Measurements from ENCODE around the gene ZSCAN12.
"Not testable (repeated sequence)": the region's sequence is repeated elsewhere in the genome, so short reads cannot be mapped to it uniquely, and the experiment has no call there.

The ZSCAN12 gene

GRCh38 chr6:28408076-28408802 is 8.7 kb upstream of the ZSCAN12 start:
- H3K4me3 Mint-ChIP-seq, result no peak overlapping the region
- H3K9me3 Mint-ChIP-seq, result no peaks in the 10 kb centered on the region
- H3K36me3 Mint-ChIP-seq, result peaks cover 2% of the 10 kb centered on the region
- H3K4me1 Mint-ChIP-seq, result no peaks in the 10 kb centered on the region
- peaks cover 21% of the 10 kb centered on the region for H3K27me3 Mint-ChIP-seq
- no peak overlapping the region for H3K27ac Mint-ChIP-seq

DNA sequence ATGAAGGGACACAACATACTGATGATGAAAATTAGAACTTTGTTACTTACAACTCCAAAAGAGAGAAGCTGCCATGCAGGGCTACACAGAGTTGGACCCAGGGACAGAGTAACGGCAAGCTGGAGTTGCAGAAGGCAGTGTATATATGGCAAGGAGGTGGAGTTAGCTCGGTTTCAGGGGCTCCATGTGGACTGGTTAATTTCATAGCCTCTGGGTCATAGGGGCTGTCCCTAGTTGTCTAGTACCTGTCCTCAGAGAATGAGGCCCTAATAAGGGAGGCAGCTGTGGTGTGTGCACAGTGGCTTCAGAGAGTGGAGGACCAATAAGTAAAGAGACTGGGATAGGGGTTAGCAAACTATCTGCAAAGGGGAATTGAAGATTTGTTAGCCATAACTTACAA is 7.9 kb upstream of the ZSCAN12 start:
- Mint-ChIP-seq H3K4me3 (no peak overlapping the region), H3K4me1 (no peaks in the 10 kb centered on the region), H3K36me3 (peaks cover 2% of the 10 kb centered on the region), H3K27ac (no peak overlapping the region), H3K27me3 (peaks cover 23% of the 10 kb centered on the region), H3K9me3 (no peaks in the 10 kb centered on the region)

DNA sequence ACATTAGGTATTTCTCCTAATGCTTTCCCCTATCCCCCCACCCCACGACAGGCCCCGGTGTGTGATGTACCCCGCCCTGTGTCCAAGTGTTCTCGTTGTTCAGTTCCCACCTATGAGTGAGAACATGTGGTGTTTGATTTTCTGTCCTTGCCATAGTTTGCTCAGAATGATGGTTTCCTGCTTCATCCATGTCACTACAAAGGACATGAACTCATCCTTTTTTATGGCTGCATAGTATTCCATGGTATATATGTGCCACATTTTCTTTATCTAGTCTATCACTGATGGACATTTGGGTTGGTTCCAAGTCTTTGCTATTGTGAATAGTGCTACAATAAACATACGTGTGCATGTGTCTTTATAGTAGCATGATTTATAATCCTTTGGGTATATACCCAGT is 4.4 kb upstream of the ZSCAN12 start:
- not testable (repeated sequence) for H3K4me3 Mint-ChIP-seq, H3K36me3 Mint-ChIP-seq, H3K9me3 Mint-ChIP-seq, H3K27ac Mint-ChIP-seq, H3K4me1 Mint-ChIP-seq
- peaks cover 17% of the 10 kb centered on the region for H3K27me3 Mint-ChIP-seq

DNA sequence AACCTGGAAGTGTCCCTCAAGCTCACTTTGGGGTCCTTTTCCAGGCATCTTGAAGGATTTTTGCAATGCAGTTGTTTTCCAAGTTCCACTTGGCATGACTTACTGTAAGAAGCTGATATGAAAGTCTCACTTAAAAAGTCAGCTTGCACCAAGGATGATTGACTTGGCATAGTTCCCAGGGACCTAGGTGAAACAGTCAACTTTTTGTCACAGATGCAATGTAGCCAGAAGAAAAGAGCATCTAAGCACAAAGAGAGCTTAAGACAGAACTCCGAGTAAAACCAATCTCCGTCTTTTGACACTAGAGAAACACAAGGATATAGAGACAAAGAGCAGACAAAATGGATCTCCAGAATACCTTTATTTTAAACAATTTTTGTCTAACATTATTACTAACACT is 2.6 kb upstream of the ZSCAN12 start:
- H3K36me3 Mint-ChIP-seq, result peaks cover 11% of the 10 kb centered on the region
- no peak overlapping the region for H3K4me3 Mint-ChIP-seq
- peak overlapping the region; percentile 31 for H3K27ac Mint-ChIP-seq
- H3K27me3 Mint-ChIP-seq, result peaks cover 17% of the 10 kb centered on the region
- H3K4me1 Mint-ChIP-seq, result peaks cover 22% of the 10 kb centered on the region
- H3K9me3 Mint-ChIP-seq, result peaks cover 8% of the 10 kb centered on the region

GRCh38 chr6:28401172-28401571 is 1.6 kb upstream of the ZSCAN12 start:
- Mint-ChIP-seq H3K4me1 (peaks cover 32% of the 10 kb centered on the region), H3K27me3 (peaks cover 15% of the 10 kb centered on the region), H3K36me3 (peaks cover 18% of the 10 kb centered on the region), H3K9me3 (peaks cover 8% of the 10 kb centered on the region), H3K27ac (no peak overlapping the region), H3K4me3 (peak overlapping the region; percentile 36)

- Mint-ChIP-seq H3K27me3 (peaks cover 11% of the 10 kb centered on the region), H3K27ac (peak overlapping the region; percentile 88), H3K36me3 (peaks cover 23% of the 10 kb centered on the region), H3K9me3 (peaks cover 8% of the 10 kb centered on the region), H3K4me1 (peaks cover 43% of the 10 kb centered on the region), H3K4me3 (peak overlapping the region; percentile 92)
Observed at GRCh38 chr6:28400122-28400451, 540 bp upstream of the ZSCAN12 start.

GRCh38 chr6:28395918-28396317 is 3.6 kb downstream of the ZSCAN12 start:
- no peak overlapping the region for H3K27ac Mint-ChIP-seq
- H3K27me3 Mint-ChIP-seq, result no peaks in the 10 kb centered on the region
- peak overlapping the region; percentile 1 for H3K4me3 Mint-ChIP-seq
- H3K36me3 Mint-ChIP-seq, result peaks cover 44% of the 10 kb centered on the region
- H3K9me3 Mint-ChIP-seq, result peaks cover 8% of the 10 kb centered on the region
- peaks cover 59% of the 10 kb centered on the region for H3K4me1 Mint-ChIP-seq

DNA sequence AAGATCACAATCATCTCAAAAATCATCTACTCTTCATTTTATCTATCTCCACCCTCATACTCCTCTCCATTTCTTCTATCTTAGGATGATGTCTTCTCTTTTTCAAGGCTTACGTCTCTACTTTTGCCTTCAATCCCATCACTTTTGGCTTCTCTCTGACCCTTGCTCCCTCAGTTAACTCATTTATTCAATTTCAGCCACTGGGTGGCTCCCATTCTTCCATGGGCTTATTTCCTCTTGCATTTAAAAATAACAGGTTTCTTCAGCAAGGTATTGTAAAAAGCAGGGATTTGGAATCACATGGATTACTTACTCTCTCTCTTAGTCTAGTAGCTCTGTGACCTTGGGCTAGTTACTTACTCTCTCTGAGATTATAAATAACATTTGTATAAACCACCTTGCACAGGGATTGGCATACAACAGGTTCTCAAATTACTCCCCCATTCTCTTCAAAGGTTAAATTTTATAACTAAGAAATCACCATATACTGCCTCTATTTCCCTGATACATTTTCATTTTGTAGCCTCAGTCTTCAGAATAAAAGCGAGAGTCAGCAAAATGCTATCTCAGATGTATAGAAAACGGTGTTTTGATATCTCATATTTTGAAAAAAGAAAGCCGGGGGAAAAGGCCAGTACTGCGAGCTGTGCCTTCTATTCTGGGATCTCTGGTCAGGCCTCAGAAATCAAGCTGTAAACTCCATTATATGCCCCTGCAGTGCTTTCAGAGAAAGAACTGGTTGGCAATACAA is 5.5 kb downstream of the ZSCAN12 start:
- no peak overlapping the region for H3K4me3 Mint-ChIP-seq
- no peak overlapping the region for H3K27ac Mint-ChIP-seq
- no peaks in the 10 kb centered on the region for H3K27me3 Mint-ChIP-seq
- H3K36me3 Mint-ChIP-seq, result peaks cover 56% of the 10 kb centered on the region
- H3K9me3 Mint-ChIP-seq, result no peaks in the 10 kb centered on the region
- peaks cover 55% of the 10 kb centered on the region for H3K4me1 Mint-ChIP-seq

DNA sequence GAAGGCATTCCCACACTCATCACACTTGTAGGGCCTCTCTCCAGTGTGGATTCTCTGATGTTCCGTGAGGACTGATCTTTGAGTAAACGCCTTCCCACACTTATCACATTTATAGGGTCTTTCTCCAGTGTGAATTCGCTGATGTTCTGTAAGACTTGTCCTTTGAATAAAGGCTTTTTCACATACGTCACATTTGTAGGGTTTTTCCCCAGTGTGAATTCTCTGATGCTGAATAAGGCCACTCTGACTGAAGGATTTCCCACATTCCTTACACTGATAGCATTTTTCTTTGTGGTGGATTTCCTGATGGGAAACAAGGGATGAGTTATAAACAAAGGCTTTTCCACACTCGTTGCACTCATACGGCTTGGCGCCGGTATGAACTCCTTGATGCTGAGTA is 8.9 kb downstream of the ZSCAN12 start:
- H3K36me3 Mint-ChIP-seq, result peaks cover 60% of the 10 kb centered on the region
- H3K27me3 Mint-ChIP-seq, result no peaks in the 10 kb centered on the region
- no peak overlapping the region for H3K27ac Mint-ChIP-seq
- H3K9me3 Mint-ChIP-seq, result no peaks in the 10 kb centered on the region
- H3K4me1 Mint-ChIP-seq, result peaks cover 39% of the 10 kb centered on the region
- no peak overlapping the region for H3K4me3 Mint-ChIP-seq

- Mint-ChIP-seq H3K4me3 (no peak overlapping the region), H3K9me3 (no peaks in the 10 kb centered on the region), H3K4me1 (peaks cover 30% of the 10 kb centered on the region), H3K27ac (no peak overlapping the region), H3K27me3 (no peaks in the 10 kb centered on the region), H3K36me3 (peaks cover 55% of the 10 kb centered on the region)
Observed at GRCh38 chr6:28384143-28384533, 15.4 kb downstream of the ZSCAN12 start.

DNA sequence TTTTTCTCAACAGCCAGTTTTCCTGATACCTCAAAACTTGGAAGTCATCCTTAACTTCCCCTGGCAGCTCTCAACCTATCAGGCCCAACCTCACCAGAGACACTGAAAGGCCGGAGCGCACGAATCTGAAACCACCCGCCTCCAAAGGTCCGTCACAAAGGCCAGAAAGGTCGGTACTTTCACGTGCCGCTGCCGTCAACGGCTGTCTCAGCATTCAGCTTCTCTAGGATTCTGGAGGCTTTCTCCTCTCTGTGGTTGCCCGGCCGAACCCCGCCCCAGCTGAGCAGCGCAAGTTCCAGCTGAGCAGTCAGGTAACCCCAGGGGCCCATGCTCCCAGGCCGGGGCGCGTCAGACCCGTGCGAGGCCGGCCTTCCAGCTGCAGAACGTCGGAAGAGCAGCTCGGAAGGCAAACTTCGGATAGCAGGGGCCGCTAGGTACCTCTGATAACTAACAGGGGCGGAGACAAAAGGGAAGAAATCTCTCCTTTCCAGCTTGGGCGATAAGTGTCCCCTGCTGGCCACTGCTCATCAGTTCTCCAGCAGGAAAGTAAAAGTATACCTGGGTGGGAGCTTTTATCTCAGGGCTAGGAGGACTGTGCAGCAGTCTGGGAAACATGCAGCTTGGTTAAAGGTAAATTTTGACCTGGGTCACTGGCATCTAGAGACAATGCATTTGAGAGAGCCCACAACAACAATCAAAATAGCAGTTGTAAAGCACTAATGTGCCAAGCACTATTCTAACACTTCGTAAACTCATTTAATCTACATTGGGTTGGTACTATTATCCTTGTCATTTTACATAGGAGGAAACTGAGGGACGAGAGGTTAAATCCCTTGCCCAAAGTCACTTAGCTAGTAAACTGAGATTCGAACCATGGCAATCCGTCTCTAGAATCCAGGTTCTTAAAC is 16.1 kb downstream of the ZSCAN12 start:
- peaks cover 50% of the 10 kb centered on the region for H3K36me3 Mint-ChIP-seq
- peaks cover 29% of the 10 kb centered on the region for H3K4me1 Mint-ChIP-seq
- peak overlapping the region; percentile 30 for H3K27ac Mint-ChIP-seq
- H3K27me3 Mint-ChIP-seq, result no peaks in the 10 kb centered on the region
- H3K9me3 Mint-ChIP-seq, result no peaks in the 10 kb centered on the region
- H3K4me3 Mint-ChIP-seq, result peak overlapping the region; percentile 73

DNA sequence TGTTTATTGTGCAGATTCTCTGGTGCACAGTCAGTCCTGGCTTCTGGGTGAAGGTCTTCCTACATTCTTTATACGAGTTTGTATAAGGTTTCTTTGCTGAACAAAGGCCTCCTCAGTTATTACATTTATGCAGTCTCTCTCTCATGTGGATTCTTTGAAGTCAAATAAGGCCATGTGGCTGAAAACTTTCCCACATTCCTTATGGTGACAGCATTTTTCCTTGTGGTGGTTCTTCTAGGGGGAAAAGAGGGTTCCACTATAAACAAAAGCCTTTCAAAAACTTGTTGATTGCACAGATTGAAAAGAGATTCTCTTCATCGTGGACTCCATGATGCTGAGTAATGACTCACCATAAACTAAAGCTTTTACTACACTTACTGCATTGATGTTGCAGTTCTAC is 19.2 kb downstream of the ZSCAN12 start:
- peaks cover 37% of the 10 kb centered on the region for H3K36me3 Mint-ChIP-seq
- no peak overlapping the region for H3K27ac Mint-ChIP-seq
- H3K4me3 Mint-ChIP-seq, result no peak overlapping the region
- no peaks in the 10 kb centered on the region for H3K27me3 Mint-ChIP-seq
- no peaks in the 10 kb centered on the region for H3K9me3 Mint-ChIP-seq
- H3K4me1 Mint-ChIP-seq, result peaks cover 18% of the 10 kb centered on the region

DNA sequence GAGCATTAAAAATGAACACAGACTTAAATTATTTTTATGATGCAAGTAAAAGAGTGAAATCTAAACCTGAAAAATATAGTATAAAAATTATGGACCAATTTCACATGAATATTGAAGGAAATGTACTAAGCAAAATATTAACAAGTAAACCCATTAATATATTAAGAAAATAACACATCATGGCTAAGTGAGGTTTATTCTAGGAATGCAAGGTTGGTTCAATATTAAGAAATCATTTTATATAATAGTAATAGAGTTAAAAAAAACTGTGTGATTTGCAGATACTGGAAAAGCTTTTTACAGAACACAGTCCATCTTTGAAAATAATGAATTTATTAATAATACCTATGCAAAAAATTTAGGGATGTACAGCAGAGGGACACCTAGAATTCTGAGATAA is 20.9 kb downstream of the ZSCAN12 start:
- Mint-ChIP-seq H3K27ac (no peak overlapping the region), H3K36me3 (peaks cover 36% of the 10 kb centered on the region)

DNA sequence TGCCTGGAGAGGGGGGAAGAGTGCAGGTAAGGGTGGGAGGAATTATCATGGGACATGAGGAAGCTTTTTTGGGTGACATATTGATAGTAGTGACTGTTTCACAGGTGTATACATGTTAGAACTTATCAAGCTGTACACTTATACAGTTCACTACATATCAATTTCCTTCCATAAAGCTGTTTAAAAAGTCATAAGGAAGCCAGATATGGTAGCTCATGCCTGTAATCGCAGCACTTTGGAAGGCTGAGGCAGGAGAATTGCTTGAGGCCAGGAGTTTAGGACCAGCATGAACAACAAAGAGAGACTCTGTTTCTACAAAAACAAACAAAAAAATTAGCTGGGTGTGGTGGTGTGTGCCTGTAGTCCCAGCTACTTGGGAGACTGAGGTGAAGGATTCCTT is 21.7 kb downstream of the ZSCAN12 start:
- H3K4me1 Mint-ChIP-seq, result peaks cover 6% of the 10 kb centered on the region
- H3K9me3 Mint-ChIP-seq, result no peaks in the 10 kb centered on the region
- H3K4me3 Mint-ChIP-seq, result no peak overlapping the region
- no peak overlapping the region for H3K27ac Mint-ChIP-seq
- peaks cover 33% of the 10 kb centered on the region for H3K36me3 Mint-ChIP-seq
- H3K27me3 Mint-ChIP-seq, result no peaks in the 10 kb centered on the region

More for the DNA sequence above, 20.9 kb downstream of the ZSCAN12 start:
- H3K9me3 Mint-ChIP-seq, result no peaks in the 10 kb centered on the region
- peaks cover 13% of the 10 kb centered on the region for H3K4me1 Mint-ChIP-seq
- no peaks in the 10 kb centered on the region for H3K27me3 Mint-ChIP-seq
- H3K4me3 Mint-ChIP-seq, result no peak overlapping the region

DNA sequence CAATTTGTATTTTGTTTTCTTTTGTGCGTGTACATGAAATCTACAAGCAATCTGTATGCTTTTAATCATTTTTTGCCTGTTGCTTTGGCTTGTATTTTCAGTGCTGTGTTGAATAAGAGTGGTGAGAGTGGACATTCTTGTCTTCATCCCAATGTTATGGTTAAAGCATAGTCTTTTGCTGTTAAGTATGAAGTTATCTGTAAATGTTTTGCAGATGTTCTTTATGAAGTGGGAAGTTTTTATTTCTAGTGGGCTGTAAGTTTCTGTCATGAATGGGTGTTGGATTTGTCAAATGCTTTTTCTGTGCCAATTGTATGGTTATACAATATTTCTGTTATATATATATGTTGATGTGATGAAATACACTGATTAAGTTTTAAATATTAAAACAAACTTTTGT is 25.6 kb downstream of the ZSCAN12 start:
- Mint-ChIP-seq H3K4me3 (no peak overlapping the region), H3K27me3 (no peaks in the 10 kb centered on the region), H3K36me3 (peaks cover 7% of the 10 kb centered on the region), H3K4me1 (no peaks in the 10 kb centered on the region), H3K9me3 (no peaks in the 10 kb centered on the region), H3K27ac (no peak overlapping the region)
